ENCODE results near the gene ABCB9.

Gene ABCB9

GRCh38 chr12:122981587-122982476, 15.6 kb upstream of the ABCB9 start:
- DNase-seq = no peak

GRCh38 chr12:122981036-122981471, 14.8 kb upstream of the ABCB9 start:
- DNase-seq = peak in 1 of 2 donors; percentile 12

GRCh38 chr12:122980183-122981035, 14.1 kb upstream of the ABCB9 start, which contains the start of gene ARL6IP4:
Gene ARL6IP4, plus strand, starts transcription at chr12:122980681. Its CDS starts 459 bp downstream, at chr12:122981140.
- DNase-seq = peak; percentile 57 to 64

- DNase-seq = no peak
Measured at GRCh38 chr12:122979908-122980182, 13.6 kb upstream of the ABCB9 start.

GRCh38 chr12:122979001-122979907, 13.0 kb upstream of the ABCB9 start:
- DNase-seq = no peak

- DNase-seq = no peak
Measured at GRCh38 chr12:122978507-122978955, 12.3 kb upstream of the ABCB9 start.

GRCh38 chr12:122977655-122978392, 11.6 kb upstream of the ABCB9 start:
- DNase-seq = no peak

- no peak for DNase-seq
Measured at GRCh38 chr12:122977153-122977552, 10.9 kb upstream of the ABCB9 start.

GRCh38 chr12:122976648-122976975, 10.3 kb upstream of the ABCB9 start:
- no peak for DNase-seq

- DNase-seq = no peak
Measured at GRCh38 chr12:122975790-122976647, 9.8 kb upstream of the ABCB9 start.

GRCh38 chr12:122974892-122975789, 8.9 kb upstream of the ABCB9 start, which contains the start of gene OGFOD2:
Gene OGFOD2, plus strand, starts transcription at chr12:122975244. Its CDS starts 8 bp downstream, at chr12:122975252.
- DNase-seq = peak; percentile 93

GRCh38 chr12:122974274-122974891, 8.1 kb upstream of the ABCB9 start:
- DNase-seq = peak; percentile 98 to 99

- DNase-seq = no peak
Measured at GRCh38 chr12:122969676-122970075, 3.4 kb upstream of the ABCB9 start.

- DNase-seq = no peak
Measured at GRCh38 chr12:122968104-122968503, 1.8 kb upstream of the ABCB9 start.

GRCh38 chr12:122966743-122967550, 684 bp upstream of the ABCB9 start:
- no peak for DNase-seq

- no peak for DNase-seq
Measured at GRCh38 chr12:122965321-122965751, 927 bp downstream of the ABCB9 start.

GRCh38 chr12:122964439-122965257, 1.6 kb downstream of the ABCB9 start:
- DNase-seq = no peak

- no peak for DNase-seq
Measured at GRCh38 chr12:122963941-122964265, 2.4 kb downstream of the ABCB9 start.
